ENCODE results near the gene BPHL. TPM values are rescaled to one million over a fixed set of nuclear protein-coding genes. Genes with fewer than 3 reads are reported as not detected.

The BPHL gene
- total RNA-seq, 2 experiments from 2014 or later: 6.9 to 7.5 TPM

Other genes with a start within 250 kb of the BPHL start
- gene SERPINB9, start 215.4 kb upstream of the BPHL start, total RNA-seq: 10 to 100 TPM; 72.2 to 75.8 TPM
- gene SERPINB6, start 147.1 kb upstream of the BPHL start, total RNA-seq: 10 to 100 TPM; 31.2 to 31.4 TPM
- gene NQO2, start 118.8 kb upstream of the BPHL start, total RNA-seq: 10 to 100 TPM; 18.8 to 21.1 TPM
- 10 to 100 TPM in 1 of 2 experiments, 1 to 10 TPM in 1; 8.8 to 10.1 TPM for gene RIPK1, start 50.2 kb upstream of the BPHL start, total RNA-seq
- gene TUBB2A, start 38.8 kb downstream of the BPHL start, total RNA-seq: 1 to 10 TPM; 1.0 to 1.2 TPM
- gene TUBB2B, start 108.9 kb downstream of the BPHL start, total RNA-seq: under 1 TPM in 1 of 2 experiments, not detected in 1; 0.12 TPM
- gene PSMG4, start 140.2 kb downstream of the BPHL start, total RNA-seq: 10 to 100 TPM; 23.9 to 26.2 TPM

All from activated naive CD4-positive, alpha-beta T cell treated with anti-CD3 and anti-CD28 coated beads for 36 hours (primary cell).